ENCODE data around the gene PAM.

- TF ChIP-seq CTCF (IDR thresholded peaks at IDR 0.05) = no peak
- no peak for TF ChIP-seq POLR2A (IDR thresholded peaks at IDR 0.05)
Measured at GRCh38 chr5:102759700-102760099, 4.6 kb downstream of the PAM start.
